OCI-LY7 (cell line): Measurements from ENCODE around the gene ARHGAP23. TPM values are rescaled to one million over a fixed set of nuclear protein-coding genes. Genes with fewer than 3 reads are reported as not detected.

Experiments
- BruUV-seq: library from RNA; stranded (reverse); fragments of 400-500 nt; replicated peaks from 2 replicates; lab custom pipeline; 2021; lab: Mats Ljungman, UMichigan
- CTCF ChIA-PET: fragments of 300-600 bp; sonication (Branson Sonifier 250); formaldehyde crosslinking; loops from one replicate; lab custom pipeline; 2022; ENCODE audit warnings: antibody characterized with exemption; ENCODE audit not compliant: unreplicated experiment; lab: Charles Lee
- POLR2A ChIA-PET: fragments of 300-600 bp; sonication (Branson Sonifier 250); formaldehyde crosslinking; loops from one replicate; lab custom pipeline; 2022; ENCODE audit warnings: antibody characterized with exemption; lab: Charles Lee
- DNase-seq: peaks from one replicate; pipeline ENCODE4 v3.0.0-alpha.2; 2015; ENCODE audit warnings: low spot score
- H2AFZ ChIP-seq: fragments of 200-600 bp; sonication (generic), shearing (Covaris generic); 2 replicates; pipeline ENCODE4 v1.6.1; 2014; ENCODE audit warnings: mild to moderate bottlenecking, antibody characterized with exemption, low read length, moderate library complexity
- H3K27ac ChIP-seq: fragments of 200-600 bp; sonication (generic); 2 replicates; pipeline ENCODE4 v1.5.1; 2014; ENCODE audit warnings: mixed run types, low read depth, mild to moderate bottlenecking, moderate library complexity, low read length, inconsistent platforms; ENCODE audit not compliant: poor library complexity, severe bottlenecking
- H3K36me3 ChIP-seq: fragments of 200-600 bp; sonication (generic); 2 replicates; pipeline ENCODE4 v1.6.1; 2014; ENCODE audit warnings: mild to moderate bottlenecking, antibody characterized with exemption, low read length, moderate library complexity, mixed read lengths; ENCODE audit not compliant: insufficient read depth
- H3K4me1 ChIP-seq: fragments of 200-600 bp; sonication (generic); 2 replicates; pipeline ENCODE4 v1.5.1; 2014; ENCODE audit warnings: mild to moderate bottlenecking, low read length; ENCODE audit not compliant: insufficient read depth, poor library complexity, severe bottlenecking
- H3K4me2 ChIP-seq: fragments of 200-600 bp; sonication (generic); 2 replicates; pipeline ENCODE4 v1.6.1; 2014; ENCODE audit warnings: mild to moderate bottlenecking, low read length
- H3K4me3 ChIP-seq: fragments of 200-600 bp; sonication (generic); 2 replicates; pipeline ENCODE4 v1.5.1; 2014; ENCODE audit warnings: mild to moderate bottlenecking, low read depth, low read length; ENCODE audit not compliant: poor library complexity, severe bottlenecking
- H3K79me2 ChIP-seq: fragments of 200-600 bp; sonication (generic); 2 replicates; pipeline ENCODE4 v1.6.1; 2016; ENCODE audit warnings: low read depth, mild to moderate bottlenecking, low read length, moderate library complexity, mixed read lengths; ENCODE audit not compliant: insufficient read depth
- H3K9me2 ChIP-seq: fragments of 200-600 bp; sonication (generic); 2 replicates; pipeline ENCODE4 v1.6.1; 2016; ENCODE audit warnings: mild to moderate bottlenecking, low read length, mixed read lengths; ENCODE audit not compliant: insufficient read depth
- H3K9me3 ChIP-seq: fragments of 200-600 bp; sonication (generic); 2 replicates; pipeline ENCODE4 v1.6.1; 2014; ENCODE audit warnings: mild to moderate bottlenecking, mixed run types, low read length, mixed read lengths
- H4K20me1 ChIP-seq: fragments of 200-600 bp; sonication (generic); 2 replicates; pipeline ENCODE4 v1.6.1; 2014; ENCODE audit warnings: mild to moderate bottlenecking, antibody characterized with exemption, low read length, moderate library complexity, mixed read lengths; ENCODE audit not compliant: insufficient read depth
- CTCF ChIP-seq: fragments of 200-600 bp; sonication (generic); conservative IDR thresholded peaks from 2 replicates; pipeline ENCODE4 v1.5.1; 2014; ENCODE audit warnings: mild to moderate bottlenecking, antibody characterized with exemption, low read length, moderate library complexity, mixed read lengths
- EZH2phosphoT487 ChIP-seq: fragments of 200-600 bp; sonication (generic); IDR thresholded peaks from 2 replicates; pipeline ENCODE4 v1.6.1; 2018; ENCODE audit warnings: low read depth, borderline replicate concordance, mild to moderate bottlenecking, mixed run types, antibody characterized with exemption, low read length, moderate library complexity, mixed read lengths
- intact Hi-C: fragments of 100-400 bp; cut with micrococcal nuclease; formaldehyde crosslinking; loops from one replicate; pipeline ENCODE4 v1.10.0; 2022; ENCODE audit not compliant: unreplicated experiment
- total RNA-seq, 2 experiments: library from RNA; depleted of rRNA in 1 of 2; stranded (reverse); fragments of >200 nt in 1 of 2; shearing (Covaris generic) in 1 of 2; gene quantifications; 2 replicates each; pipeline ENCODE4 v1.2.3, GENCODE V29; 2014 to 2022

Gene ARHGAP23
- total RNA-seq, 2 experiments from 2014 or later: 16.3 to 18.6 TPM

GRCh38 chr17:38533866-38534497 is 105.7 kb downstream of the ARHGAP23 start:
- no peaks in the 10 kb centered on the region for H4K20me1 ChIP-seq
- ChIA-PET CTCF (no interaction called here), POLR2A (no interaction called here)
- no peaks in the 10 kb centered on the region for H3K79me2 ChIP-seq
- BruUV-seq: no TSS peak
- no peak for TF ChIP-seq EZH2phosphoT487
- TF ChIP-seq CTCF: no peak
- H3K4me1 ChIP-seq: no peaks in the 10 kb centered on the region
- no peaks in the 10 kb centered on the region for H3K9me3 ChIP-seq
- no peak overlapping the region for H3K4me2 ChIP-seq
- no peak for DNase-seq
- intact Hi-C loops: no loop called here
- no peaks in the 10 kb centered on the region for H3K36me3 ChIP-seq
- no peak overlapping the region for H3K27ac ChIP-seq
- no peak overlapping the region for H2AFZ ChIP-seq
- H3K9me2 ChIP-seq: no peaks in the 10 kb centered on the region
- H3K4me3 ChIP-seq: no peak overlapping the region

- BruUV-seq: no TSS peak
- H3K36me3 ChIP-seq: no peaks in the 10 kb centered on the region
- no peak overlapping the region for H3K4me2 ChIP-seq
- H3K4me1 ChIP-seq: no peaks in the 10 kb centered on the region
- intact Hi-C loops: no loop called here
- no peaks in the 10 kb centered on the region for H4K20me1 ChIP-seq
- H3K4me3 ChIP-seq: no peak overlapping the region
- no peak overlapping the region for H2AFZ ChIP-seq
- no peaks in the 10 kb centered on the region for H3K9me2 ChIP-seq
- H3K79me2 ChIP-seq: no peaks in the 10 kb centered on the region
- ChIA-PET CTCF (no interaction called here), POLR2A (interaction anchor here (0.7 kb wide), 1 partner anchor 827 kb away, joined by 3 read pairs; no protein-coding TSS in a partner anchor)
- no peaks in the 10 kb centered on the region for H3K9me3 ChIP-seq
- H3K27ac ChIP-seq: no peak overlapping the region
- DNase-seq: no peak
- no peak for TF ChIP-seq EZH2phosphoT487
- TF ChIP-seq CTCF: no peak
Measured at GRCh38 chr17:38534498-38534885, 106.2 kb downstream of the ARHGAP23 start.

- Histone ChIP-seq H3K36me3 (no peaks in the 10 kb centered on the region), H3K27ac (no peak overlapping the region), H3K9me3 (no peaks in the 10 kb centered on the region), H3K4me1 (no peaks in the 10 kb centered on the region), H3K79me2 (no peaks in the 10 kb centered on the region), H3K9me2 (no peaks in the 10 kb centered on the region), H3K4me2 (no peak overlapping the region), H4K20me1 (no peaks in the 10 kb centered on the region), H3K4me3 (no peak overlapping the region), H2AFZ (no peak overlapping the region)
- POLR2A ChIA-PET: no interaction called here
- intact Hi-C loops: no loop called here
- no peak for DNase-seq
- no peak for TF ChIP-seq EZH2phosphoT487
- TF ChIP-seq CTCF: no peak
- no TSS peak for BruUV-seq
- CTCF ChIA-PET: no interaction called here
Measured at GRCh38 chr17:38535886-38536285, 107.6 kb downstream of the ARHGAP23 start.
